Endothelial cell of umbilical vein (primary cell): Measurements from ENCODE around the gene EFR3B. TPM values are rescaled to one million over a fixed set of nuclear protein-coding genes. Genes with fewer than 3 reads are reported as not detected.

Source experiments
- BruUV-seq: library from RNA; stranded (reverse); fragments of 400-500 nt; replicated peaks from 2 replicates; lab custom pipeline; 2021; lab: Mats Ljungman, UMichigan
- CTCF ChIA-PET: fragments of 300-600, 350-600 bp; sonication (Branson Sonifier 250); formaldehyde crosslinking; loops from one replicate; lab custom pipeline; 2021; ENCODE audit warnings: antibody characterized with exemption, inconsistent platforms; lab: Charles Lee
- POLR2A ChIA-PET: fragments of 300-600, 350-600 bp; sonication (Branson Sonifier 250); formaldehyde crosslinking; loops from one replicate; lab custom pipeline; 2021; ENCODE audit warnings: antibody characterized with exemption, inconsistent platforms; lab: Charles Lee
- DNase-seq: peaks from one replicate; pipeline ENCODE4 v3.0.0-alpha.2; 2011; ENCODE audit warnings: low read depth, low spot score
- FAIRE-seq: peaks from 2 replicates; lab custom pipeline; 2011; peaks lifted over from hg19 to GRCh38; lab: Jason Lieb, UNC
- H2AFZ ChIP-seq: 2 replicates; pipeline ENCODE4 v1.6.0; 2012; ENCODE audit warnings: low read depth, low read length, control low read depth, inconsistent platforms
- H3K27ac ChIP-seq: 2 replicates; pipeline ENCODE4 v1.5.1; 2011; ENCODE audit warnings: low read depth, mild to moderate bottlenecking, control low read depth, low read length, moderate library complexity; ENCODE audit not compliant: insufficient read depth
- H3K27me3 ChIP-seq, 2 experiments: 2 replicates each; pipeline versions ENCODE4 v1.6.0 to v1.6.1; 2011; ENCODE audit warnings: low read length in 2 of 2, mixed read lengths in 1 of 2; ENCODE audit not compliant: control insufficient read depth in 2 of 2, insufficient read depth in 2 of 2
- H3K36me3 ChIP-seq, 2 experiments: 2 replicates in 1 of 2; 3 replicates in 1 of 2; pipeline ENCODE4 v1.5.1; 2011; ENCODE audit warnings: low read length in 2 of 2, mild to moderate bottlenecking in 1 of 2, moderate library complexity in 1 of 2; ENCODE audit not compliant: control insufficient read depth in 2 of 2, insufficient read depth in 2 of 2; ENCODE audit errors: extremely low read depth in 1 of 2
- H3K4me1 ChIP-seq: 3 replicates; pipeline ENCODE4 v1.5.1; 2011; ENCODE audit warnings: mild to moderate bottlenecking, low read length; ENCODE audit not compliant: control insufficient read depth, insufficient read depth; ENCODE audit errors: extremely low read depth
- H3K4me2 ChIP-seq: 2 replicates; pipeline ENCODE4 v1.6.1; 2011; ENCODE audit warnings: low read length, control low read depth, mixed read lengths; ENCODE audit not compliant: insufficient read depth
- H3K4me3 ChIP-seq, 3 experiments: fragments of 200-600 bp in 1 of 3; sonication (generic), shearing (Covaris generic) in 1 of 3; replicated peaks in 1 of 3; 2 replicates each; pipeline ENCODE4 v1.5.1; 2011 to 2016; ENCODE audit warnings: control low read depth in 3 of 3, low read length in 3 of 3, mild to moderate bottlenecking in 2 of 3, inconsistent platforms in 1 of 3, low read depth in 1 of 3, moderate library complexity in 1 of 3; ENCODE audit not compliant: insufficient read depth in 1 of 3
- H3K79me2 ChIP-seq: 2 replicates; pipeline ENCODE4 v1.6.0; 2012; ENCODE audit warnings: low read length, inconsistent platforms; ENCODE audit not compliant: control insufficient read depth, insufficient read depth
- H3K9ac ChIP-seq: replicated peaks from 2 replicates; pipeline ENCODE3; 2011; ENCODE audit warnings: low read length, control low read depth; ENCODE audit not compliant: insufficient read depth; ENCODE audit errors: extremely low read depth
- H3K9me1 ChIP-seq: replicated peaks from 3 replicates; pipeline ENCODE4 v1.6.0; 2011; ENCODE audit warnings: mild to moderate bottlenecking, low read length; ENCODE audit not compliant: control insufficient read depth, insufficient read depth; ENCODE audit errors: extremely low read depth
- H3K9me3 ChIP-seq: replicated peaks from 2 replicates; pipeline ENCODE4 v1.5.1; 2012; ENCODE audit warnings: low read length, inconsistent platforms; ENCODE audit not compliant: control insufficient read depth, insufficient read depth
- H4K20me1 ChIP-seq: replicated peaks from 2 replicates; pipeline ENCODE3; 2011; ENCODE audit warnings: mild to moderate bottlenecking, low read length; ENCODE audit not compliant: control insufficient read depth, insufficient read depth; ENCODE audit errors: extremely low read depth
- EZH2 ChIP-seq: IDR thresholded peaks from 2 replicates; pipeline ENCODE4 v1.6.1; 2012; ENCODE audit warnings: borderline replicate concordance, low read depth, mild to moderate bottlenecking, moderate library complexity, low read length, inconsistent platforms; ENCODE audit not compliant: severe bottlenecking
- FOS ChIP-seq: IDR thresholded peaks from 2 replicates; pipeline ENCODE4 v1.6.1; 2011; ENCODE audit warnings: mild to moderate bottlenecking, low read length, moderate library complexity, borderline replicate concordance; ENCODE audit not compliant: insufficient read depth
- GATA2 ChIP-seq: IDR thresholded peaks from 2 replicates; pipeline ENCODE4 v1.7.0; 2011; ENCODE audit warnings: low read depth, mild to moderate bottlenecking, moderate library complexity, mixed read lengths, low read length; ENCODE audit not compliant: insufficient read length, insufficient read depth
- JUN ChIP-seq: IDR thresholded peaks from 2 replicates; pipeline ENCODE4 v1.6.1; 2011; ENCODE audit warnings: borderline replicate concordance, low read depth; ENCODE audit not compliant: insufficient read length, insufficient read depth
- MYC ChIP-seq: IDR thresholded peaks from one replicate; pipeline ENCODE4 v1.6.1; 2011; ENCODE audit warnings: mild to moderate bottlenecking, low read depth, low read length
- POLR2A ChIP-seq: IDR thresholded peaks from 2 replicates; pipeline ENCODE4 v1.6.1; 2012; ENCODE audit warnings: low read depth, mild to moderate bottlenecking, control low read depth, low read length
- POLR2AphosphoS5 ChIP-seq: IDR thresholded peaks from 2 replicates; pipeline ENCODE4 v1.6.1; 2012; ENCODE audit warnings: low read depth, mild to moderate bottlenecking, control low read depth, low read length, moderate library complexity; ENCODE audit not compliant: insufficient read depth
- dilution Hi-C: fragments of 300-500 bp; cut with MboI; formaldehyde crosslinking; loops from one replicate; pipeline ENCODE4 v1.15.0; 2019; ENCODE audit warnings: low sequenced_read_pairs; ENCODE audit not compliant: extremely low pct_ligation_motif_present
- intact Hi-C: fragments of 100-400 bp; cut with micrococcal nuclease; formaldehyde crosslinking; loops from one replicate; pipeline ENCODE4 v1.10.0; 2022
- polyA plus RNA-seq, 4 experiments: library from polyadenylated mRNA; depleted of rRNA in 3 of 4; stranded (reverse) in 3 of 4; unstranded in 1 of 4; fragments of >200 nt; gene quantifications; 2 replicates each; pipeline versions ENCODE4 v1.2.1 to v1.2.3, GENCODE V29; 2011 to 2012; ENCODE audit warnings: missing spikeins in 1 of 4
- total RNA-seq: library from RNA; stranded (reverse); gene quantifications from 2 replicates; pipeline ENCODE4 v1.2.3, GENCODE V29; 2021
- TF ChIP-seq, protein P1 (sequence below): IDR thresholded peaks from 2 replicates; pipeline ENCODE4 v1.6.1; 2011; ENCODE audit not compliant: insufficient read depth, insufficient read length
- TF ChIP-seq, protein P2 (sequence below), 2 donors: IDR thresholded peaks; 1 replicate in 1 of 2; 2 replicates in 1 of 2; pipeline ENCODE4 v1.5.1; 2011; ENCODE audit warnings: low read length in 2 of 2, mild to moderate bottlenecking in 2 of 2, moderate library complexity in 2 of 2, control low read depth in 1 of 2, inconsistent platforms in 1 of 2, low read depth in 1 of 2; ENCODE audit not compliant: insufficient read depth in 1 of 2; ENCODE audit errors: extremely low read depth in 1 of 2

Gene EFR3B
- total and polyA plus RNA-seq, 2 donors (not counting 3 experiments of a cell fraction or from before 2014, with no cell fraction given), result 0.15 to 0.77 TPM

DNA sequence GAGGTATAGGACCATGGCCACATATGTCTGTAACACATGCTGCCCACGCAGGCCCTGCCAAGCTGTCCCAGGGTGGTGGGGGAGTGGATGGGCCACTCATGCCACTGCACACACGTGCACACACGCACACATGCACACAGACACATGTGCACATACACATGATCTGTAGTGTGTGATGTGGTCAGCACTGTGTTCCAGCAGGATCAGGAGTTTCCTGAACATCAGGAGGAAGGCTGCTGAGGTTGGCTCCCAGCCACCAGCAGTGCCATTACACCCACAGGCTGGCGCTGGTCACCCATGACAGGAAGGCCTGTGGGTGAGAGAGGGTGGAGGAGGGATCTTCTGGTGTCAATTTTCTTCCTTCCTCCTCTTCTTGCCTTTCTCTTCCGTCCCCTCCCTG lies 81.8 kb downstream of the EFR3B start:
- no TSS peak for BruUV-seq
- dilution Hi-C loops, result no loop called here
- H3K9me1 ChIP-seq, result no peaks in the 10 kb centered on the region
- no peak overlapping the region for H3K27ac ChIP-seq
- H3K9ac ChIP-seq, result no peak overlapping the region
- intact Hi-C loops, result no loop called here
- DNase-seq (no peak), FAIRE-seq (no peak)
- H3K4me2 ChIP-seq, result no peak overlapping the region
- no peak overlapping the region for H3K4me3 ChIP-seq
- H3K27me3 ChIP-seq, result no peaks in the 10 kb centered on the region
- ChIA-PET POLR2A (interaction anchor here (0.6 kb wide), 1 partner anchor 699 kb away, joined by 4 read pairs; no protein-coding TSS in a partner anchor), CTCF (interaction anchor here (17.9 kb wide), 1 partner anchor 144 kb away, joined by 679 read pairs; no protein-coding TSS in a partner anchor)
- no peaks in the 10 kb centered on the region for H4K20me1 ChIP-seq
- H3K4me1 ChIP-seq, result no peaks in the 10 kb centered on the region
- no peak overlapping the region for H2AFZ ChIP-seq
- no peaks in the 10 kb centered on the region for H3K36me3 ChIP-seq
- TF ChIP-seq GATA2 (no peak), FOS (no peak), MYC (no peak), POLR2A (no peak), POLR2AphosphoS5 (no peak), JUN (no peak), EZH2 (no peak)
- TF ChIP-seq, protein P1, sequence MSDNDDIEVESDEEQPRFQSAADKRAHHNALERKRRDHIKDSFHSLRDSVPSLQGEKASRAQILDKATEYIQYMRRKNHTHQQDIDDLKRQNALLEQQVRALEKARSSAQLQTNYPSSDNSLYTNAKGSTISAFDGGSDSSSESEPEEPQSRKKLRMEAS, result no peak
- TF ChIP-seq, protein P2, sequence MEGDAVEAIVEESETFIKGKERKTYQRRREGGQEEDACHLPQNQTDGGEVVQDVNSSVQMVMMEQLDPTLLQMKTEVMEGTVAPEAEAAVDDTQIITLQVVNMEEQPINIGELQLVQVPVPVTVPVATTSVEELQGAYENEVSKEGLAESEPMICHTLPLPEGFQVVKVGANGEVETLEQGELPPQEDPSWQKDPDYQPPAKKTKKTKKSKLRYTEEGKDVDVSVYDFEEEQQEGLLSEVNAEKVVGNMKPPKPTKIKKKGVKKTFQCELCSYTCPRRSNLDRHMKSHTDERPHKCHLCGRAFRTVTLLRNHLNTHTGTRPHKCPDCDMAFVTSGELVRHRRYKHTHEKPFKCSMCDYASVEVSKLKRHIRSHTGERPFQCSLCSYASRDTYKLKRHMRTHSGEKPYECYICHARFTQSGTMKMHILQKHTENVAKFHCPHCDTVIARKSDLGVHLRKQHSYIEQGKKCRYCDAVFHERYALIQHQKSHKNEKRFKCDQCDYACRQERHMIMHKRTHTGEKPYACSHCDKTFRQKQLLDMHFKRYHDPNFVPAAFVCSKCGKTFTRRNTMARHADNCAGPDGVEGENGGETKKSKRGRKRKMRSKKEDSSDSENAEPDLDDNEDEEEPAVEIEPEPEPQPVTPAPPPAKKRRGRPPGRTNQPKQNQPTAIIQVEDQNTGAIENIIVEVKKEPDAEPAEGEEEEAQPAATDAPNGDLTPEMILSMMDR (IDR thresholded peaks at IDR 0.05; ENCODE audit: extremely low read depth in 1 of 2, insufficient read depth in 1 of 2, low read depth in 1 of 2, low read length in 2 of 2), result no peak
- no peaks in the 10 kb centered on the region for H3K79me2 ChIP-seq
- H3K9me3 ChIP-seq, result no peaks in the 10 kb centered on the region
